DOHH2 (cell line): ENCODE measurements around the gene ALG12.

Experiments used
- EZH2phosphoT487 ChIP-seq: fragments of 200-600 bp; sonication (generic); IDR thresholded peaks from 2 replicates; pipeline ENCODE4 v1.6.1; 2017; ENCODE audit warnings: borderline replicate concordance, mild to moderate bottlenecking, antibody characterized with exemption, low read length, moderate library complexity, mixed read lengths
- TF ChIP-seq, protein P1 (sequence below): fragments of 200-600 bp; sonication (generic); IDR thresholded peaks from one replicate; pipeline ENCODE4 v1.5.1; 2014; ENCODE audit warnings: antibody characterized with exemption, mild to moderate bottlenecking, low read depth, low read length; ENCODE audit not compliant: poor library complexity, severe bottlenecking

DNA sequence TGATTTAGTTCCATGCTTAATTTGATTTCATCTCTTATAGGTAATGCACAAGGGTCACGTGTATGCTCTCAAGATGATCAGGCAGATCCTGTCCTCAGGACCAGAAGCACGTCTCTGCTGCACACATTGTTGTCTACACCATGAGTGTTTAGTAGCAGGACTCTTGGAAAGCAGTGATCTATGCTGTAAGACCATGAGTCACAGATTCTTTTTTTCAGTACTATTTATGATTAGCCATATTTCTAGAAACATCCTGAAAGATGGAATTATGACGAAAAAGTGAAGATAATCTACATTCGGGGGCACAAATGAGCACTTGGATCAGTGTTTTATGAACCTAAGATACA lies 35.0 kb downstream of the ALG12 start:
- TF ChIP-seq, protein P1, sequence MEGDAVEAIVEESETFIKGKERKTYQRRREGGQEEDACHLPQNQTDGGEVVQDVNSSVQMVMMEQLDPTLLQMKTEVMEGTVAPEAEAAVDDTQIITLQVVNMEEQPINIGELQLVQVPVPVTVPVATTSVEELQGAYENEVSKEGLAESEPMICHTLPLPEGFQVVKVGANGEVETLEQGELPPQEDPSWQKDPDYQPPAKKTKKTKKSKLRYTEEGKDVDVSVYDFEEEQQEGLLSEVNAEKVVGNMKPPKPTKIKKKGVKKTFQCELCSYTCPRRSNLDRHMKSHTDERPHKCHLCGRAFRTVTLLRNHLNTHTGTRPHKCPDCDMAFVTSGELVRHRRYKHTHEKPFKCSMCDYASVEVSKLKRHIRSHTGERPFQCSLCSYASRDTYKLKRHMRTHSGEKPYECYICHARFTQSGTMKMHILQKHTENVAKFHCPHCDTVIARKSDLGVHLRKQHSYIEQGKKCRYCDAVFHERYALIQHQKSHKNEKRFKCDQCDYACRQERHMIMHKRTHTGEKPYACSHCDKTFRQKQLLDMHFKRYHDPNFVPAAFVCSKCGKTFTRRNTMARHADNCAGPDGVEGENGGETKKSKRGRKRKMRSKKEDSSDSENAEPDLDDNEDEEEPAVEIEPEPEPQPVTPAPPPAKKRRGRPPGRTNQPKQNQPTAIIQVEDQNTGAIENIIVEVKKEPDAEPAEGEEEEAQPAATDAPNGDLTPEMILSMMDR: no peak
- TF ChIP-seq EZH2phosphoT487: no peak
